ENCODE data around the gene PTPRN2. TPM values are rescaled to one million over a fixed set of nuclear protein-coding genes. Genes with fewer than 3 reads are reported as not detected.

Gene PTPRN2
- total and polyA plus RNA-seq, 2 of the 13 experiments (the other 11 are each of a cell fraction or from before 2014, with no cell fraction given) = 2.5 to 24.2 TPM

DNA sequence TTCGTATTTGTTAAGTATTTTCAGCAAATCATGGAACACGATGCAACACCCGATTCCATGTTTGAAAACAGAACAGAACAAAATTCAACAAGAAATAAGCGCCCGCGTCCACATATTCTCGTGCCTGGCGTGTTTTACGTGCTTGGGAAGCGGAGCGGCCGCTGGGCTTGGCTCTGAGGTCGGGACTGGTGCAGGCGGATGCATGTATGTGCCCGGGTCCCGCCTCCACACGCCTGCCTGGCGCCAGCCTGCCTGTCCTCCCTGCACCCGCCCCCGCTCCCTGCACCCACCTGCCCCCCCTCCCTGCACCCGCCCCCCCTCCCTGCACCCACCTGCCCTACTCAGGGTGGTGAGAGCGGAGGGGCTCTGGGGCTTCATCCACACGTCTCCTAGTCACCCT is 796.4 kb downstream of the PTPRN2 start:
- intact Hi-C loops (cut with micrococcal nuclease; ENCODE audit: unreplicated experiment) = no loop called here
- no peak overlapping the region for H3K4me2 ChIP-seq (ENCODE audit: low read depth, low read length)
- 81% methylated on average over 18 of the region's 23 CpGs for WGBS (ENCODE audit: low lambda C conversion rate)
- H2AFZ ChIP-seq (ENCODE audit: low read length) = no peak overlapping the region
- no peaks in the 10 kb centered on the region for H3K36me3 ChIP-seq (replicated peaks in 1 of 2; ENCODE audit: control insufficient read depth in 1 of 2, insufficient read depth in 2 of 2, low read length in 2 of 2)
- peaks cover 6% of the 10 kb centered on the region; the same call in 1 of the 2 replicates for H4K20me1 ChIP-seq (ENCODE audit: insufficient read depth, low read length)
- no peak for DNase-seq (ENCODE audit: low spot score)
- H3K4me1 ChIP-seq (ENCODE audit: insufficient read depth, low read length) = no peaks in the 10 kb centered on the region
- H3K27ac ChIP-seq (ENCODE audit: extremely low read length, insufficient read depth, low read length) = no peak overlapping the region
- no peak for ATAC-seq
- H3K4me3 ChIP-seq (replicated peaks in 1 of 3; ENCODE audit: insufficient read depth in 1 of 3, low read depth in 2 of 3, low read length in 3 of 3) = no peak overlapping the region
- POLR2A ChIA-PET = no interaction called here
- H3K9me3 ChIP-seq (ENCODE audit: low read length) = no peaks in the 10 kb centered on the region
- TF ChIP-seq, protein P1, sequence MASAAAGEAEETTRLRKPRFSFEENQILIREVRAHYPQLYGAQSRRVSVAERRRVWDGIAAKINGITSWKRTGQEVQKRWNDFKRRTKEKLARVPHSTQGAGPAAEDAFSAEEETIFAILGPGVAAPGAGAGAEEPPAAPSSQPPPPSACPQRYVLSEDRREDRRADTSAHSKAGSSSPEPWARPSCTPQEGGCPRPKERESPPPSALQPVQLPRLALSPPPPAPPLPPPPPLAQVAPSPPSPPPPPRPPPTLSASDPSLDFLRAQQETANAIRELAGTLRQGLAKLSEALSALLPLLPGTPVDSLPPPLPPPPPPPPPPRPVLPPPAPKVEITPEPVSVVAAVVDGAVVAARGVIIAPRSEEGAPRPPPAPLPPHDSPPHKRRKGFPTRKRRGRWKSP (CRISPR knock-in tag; IDR thresholded peaks at IDR 0.05) = no peak
- TF ChIP-seq KMT2A (CRISPR knock-in tag; IDR thresholded peaks at IDR 0.05) = no peak
- TF ChIP-seq JDP2 (CRISPR knock-in tag; IDR thresholded peaks at IDR 0.05; ENCODE audit: borderline replicate concordance) = no peak
- H3K9ac ChIP-seq (ENCODE audit: insufficient read depth, low read depth, low read length) = no peak overlapping the region
- FAIRE-seq = no peak
- H3K79me2 ChIP-seq (ENCODE audit: insufficient read depth, low read length) = no peaks in the 10 kb centered on the region
- CTCF ChIA-PET (ENCODE audit: low intra/inter-chr PET ratio, low total read pairs) = no interaction called here
- H3K27me3 ChIP-seq (ENCODE audit: control insufficient read depth in 1 of 2, insufficient read depth in 2 of 2, low read length in 2 of 2) = peaks cover 0 to 29% of the 10 kb centered on the region in 2 experiments; a peak in 3 of 5 replicates
- BruUV-seq (replicated peaks) = no TSS peak
- in situ Hi-C loops (cut with HindIII; ENCODE audit: extremely low pct_ligation_motif_present, low pct_unique_long_range_greater_than_20kb) = no loop called here

- no peaks in the 10 kb centered on the region; the same call in 1 of the 2 replicates for H4K20me1 ChIP-seq (ENCODE audit: insufficient read depth, low read length)
- H3K36me3 ChIP-seq (replicated peaks in 1 of 2; ENCODE audit: control insufficient read depth in 1 of 2, insufficient read depth in 2 of 2, low read length in 2 of 2) = no peaks in the 10 kb centered on the region
- H3K27ac ChIP-seq (ENCODE audit: extremely low read length, insufficient read depth, low read length) = no peak overlapping the region
- no peak overlapping the region for H3K9ac ChIP-seq (ENCODE audit: insufficient read depth, low read depth, low read length)
- 92% methylated on average over 4 of the region's 4 CpGs for WGBS (ENCODE audit: low lambda C conversion rate)
- peaks cover 0 to 18% of the 10 kb centered on the region in 2 experiments; a peak in 3 of 5 replicates for H3K27me3 ChIP-seq (ENCODE audit: control insufficient read depth in 1 of 2, insufficient read depth in 2 of 2, low read length in 2 of 2)
- no peak overlapping the region for H3K4me2 ChIP-seq (ENCODE audit: low read depth, low read length)
- in situ Hi-C loops (cut with HindIII; ENCODE audit: extremely low pct_ligation_motif_present, low pct_unique_long_range_greater_than_20kb) (no loop called here), intact Hi-C loops (cut with micrococcal nuclease; ENCODE audit: unreplicated experiment) (no loop called here)
- no peaks in the 10 kb centered on the region for H3K9me3 ChIP-seq (ENCODE audit: low read length)
- no peaks in the 10 kb centered on the region for H3K4me1 ChIP-seq (ENCODE audit: insufficient read depth, low read length)
- FAIRE-seq (no peak), DNase-seq (ENCODE audit: low spot score) (no peak), ATAC-seq (no peak)
- TF ChIP-seq ELF1 (CRISPR knock-in tag; IDR thresholded peaks at IDR 0.05) = no peak
- TF ChIP-seq HNRNPL (IDR thresholded peaks at IDR 0.05; ENCODE audit: low read depth, low read length) = peak; percentile 81; the same call in 1 of the 2 replicates
- TF ChIP-seq ZNF646 (CRISPR knock-in tag; IDR thresholded peaks at IDR 0.05) = peak; percentile 60; the same call in 1 of the 2 replicates
- no peaks in the 10 kb centered on the region for H3K79me2 ChIP-seq (ENCODE audit: insufficient read depth, low read length)
- BruUV-seq (replicated peaks) = no TSS peak
- no peak overlapping the region for H2AFZ ChIP-seq (ENCODE audit: low read length)
- POLR2A ChIA-PET = no interaction called here
- CTCF ChIA-PET (ENCODE audit: low intra/inter-chr PET ratio, low total read pairs) = no interaction called here
- no peak overlapping the region for H3K4me3 ChIP-seq (replicated peaks in 1 of 3; ENCODE audit: insufficient read depth in 1 of 3, low read depth in 2 of 3, low read length in 3 of 3)
Measured at GRCh38 chr7:157789942-157790341, 797.7 kb downstream of the PTPRN2 start.
